NCI-H2227 (cell line): ENCODE results near the gene HELZ2.

Experiments
- DNase-seq: peaks from one replicate; lab custom pipeline; 2025; ENCODE audit not compliant: unreplicated experiment; lab: John Stamatoyannopoulos, UW

The HELZ2 gene

GRCh38 chr20:63525185-63525584 lies 48.9 kb downstream of the HELZ2 start:
- DNase-seq = no peak
